GM21390 (cell line): ENCODE data around the gene TBC1D2.
"Not testable (repeated sequence)": the region's sequence is repeated elsewhere in the genome, so short reads cannot be mapped to it uniquely, and the experiment has no call there.

Experiments used
- ATAC-seq: cut with Tn5 transposase; IDR thresholded peaks from one replicate; pipeline ENCODE4 v1.9.1; 2021; ENCODE audit not compliant: unreplicated experiment

TBC1D2 gene

GRCh38 chr9:98191671-98192502 lies 63.6 kb downstream of the TBC1D2 start:
- ATAC-seq, result no peak

- no peak for ATAC-seq
These were observed 64.3 kb downstream of the TBC1D2 start for GRCh38 chr9:98191181-98191608.

- ATAC-seq, result no peak
These were observed 64.7 kb downstream of the TBC1D2 start for GRCh38 chr9:98190757-98191105.

- no peak for ATAC-seq
These were observed 66.0 kb downstream of the TBC1D2 start for GRCh38 chr9:98189412-98189811.

- no peak for ATAC-seq
These were observed 67.5 kb downstream of the TBC1D2 start for GRCh38 chr9:98187926-98188325.

- no peak for ATAC-seq
These were observed 69.2 kb downstream of the TBC1D2 start for GRCh38 chr9:98186236-98186635.

- no peak for ATAC-seq
These were observed 69.8 kb downstream of the TBC1D2 start for GRCh38 chr9:98185611-98186171.

- no peak for ATAC-seq
These were observed 70.4 kb downstream of the TBC1D2 start for GRCh38 chr9:98185021-98185567.

- ATAC-seq, result no peak
These were observed 71.1 kb downstream of the TBC1D2 start for GRCh38 chr9:98184326-98184725.

GRCh38 chr9:98182889-98183599 lies 72.4 kb downstream of the TBC1D2 start:
- no peak for ATAC-seq

- no peak for ATAC-seq
These were observed 73.2 kb downstream of the TBC1D2 start for GRCh38 chr9:98182069-98182820.

GRCh38 chr9:98181746-98182068 lies 73.7 kb downstream of the TBC1D2 start:
- no peak for ATAC-seq

GRCh38 chr9:98180996-98181395 lies 74.5 kb downstream of the TBC1D2 start:
- ATAC-seq, result no peak

GRCh38 chr9:98178874-98179850 lies 76.3 kb downstream of the TBC1D2 start:
- ATAC-seq, result no peak

GRCh38 chr9:98176391-98177259 lies 78.8 kb downstream of the TBC1D2 start:
- ATAC-seq, result no peak

- no peak for ATAC-seq
These were observed 79.7 kb downstream of the TBC1D2 start for GRCh38 chr9:98175762-98176161.

- no peak for ATAC-seq
These were observed 80.3 kb downstream of the TBC1D2 start for GRCh38 chr9:98175028-98175569.

- ATAC-seq, result not testable (repeated sequence)
These were observed 80.9 kb downstream of the TBC1D2 start for GRCh38 chr9:98174502-98174918.

GRCh38 chr9:98173181-98173580 lies 82.3 kb downstream of the TBC1D2 start:
- no peak for ATAC-seq
